Caco-2 (cell line): ENCODE data around the gene TPCN1. TPM values are rescaled to one million over a fixed set of nuclear protein-coding genes. Genes with fewer than 3 reads are reported as not detected.

ENCODE experiments used
- BruUV-seq: library from RNA; stranded (reverse); fragments of 400-500 nt; replicated peaks from 2 replicates; lab custom pipeline; 2021; lab: Mats Ljungman, UMichigan
- CTCF ChIA-PET: fragments of 300-600 bp; sonication (Branson Sonifier 250); formaldehyde crosslinking; loops from one replicate; lab custom pipeline; 2022; ENCODE audit warnings: antibody characterized with exemption; lab: Charles Lee
- POLR2A ChIA-PET: fragments of 300-600 bp; sonication (Branson Sonifier 250); formaldehyde crosslinking; loops from one replicate; lab custom pipeline; 2022; ENCODE audit warnings: antibody characterized with exemption; lab: Charles Lee
- DNase-seq, 2 experiments: peaks; one replicate each; pipeline versions ENCODE4 v3.0.0 to v3.0.0-alpha.2; 2020 to 2022
- H3K27me3 ChIP-seq: replicated peaks from 2 replicates; pipeline ENCODE4 v1.6.0; 2011; ENCODE audit warnings: low read length; ENCODE audit not compliant: control insufficient read depth, insufficient read depth
- H3K36me3 ChIP-seq: 2 replicates; pipeline ENCODE4 v1.5.1; 2011; ENCODE audit warnings: low read length; ENCODE audit not compliant: control insufficient read depth, insufficient read depth
- H3K4me1 ChIP-seq: fragments of 250-450 bp; sonication (Bioruptor Pico); 2 replicates; pipeline ENCODE4 v1.5.1; 2020; ENCODE audit warnings: mild to moderate bottlenecking
- H3K4me3 ChIP-seq: 2 replicates; pipeline ENCODE4 v1.5.1; 2011; ENCODE audit warnings: low read depth, mild to moderate bottlenecking, control low read depth, low read length
- H3K9me3 ChIP-seq: fragments of 250-450 bp; sonication (Bioruptor Pico); 2 replicates; pipeline ENCODE4 v1.5.1; 2020; ENCODE audit warnings: mild to moderate bottlenecking, moderate library complexity
- H3K27ac Mint-ChIP-seq: one replicate; pipeline ENCODE4 v1.8.0; 2022; ENCODE audit warnings: mixed read lengths; ENCODE audit not compliant: unreplicated experiment
- H3K27me3 Mint-ChIP-seq: one replicate; pipeline ENCODE4 v1.8.0; 2022; ENCODE audit warnings: mixed read lengths; ENCODE audit not compliant: insufficient read depth, unreplicated experiment
- H3K36me3 Mint-ChIP-seq: one replicate; pipeline ENCODE4 v1.8.0; 2022; ENCODE audit warnings: mild to moderate bottlenecking, mixed read lengths; ENCODE audit not compliant: insufficient read depth, unreplicated experiment
- H3K4me1 Mint-ChIP-seq: one replicate; pipeline ENCODE4 v1.8.0; 2022; ENCODE audit warnings: low read depth, mixed read lengths; ENCODE audit not compliant: unreplicated experiment
- H3K4me3 Mint-ChIP-seq: one replicate; pipeline ENCODE4 v1.8.0; 2022; ENCODE audit warnings: mild to moderate bottlenecking, moderate library complexity, mixed read lengths; ENCODE audit not compliant: unreplicated experiment
- H3K9me3 Mint-ChIP-seq: one replicate; pipeline ENCODE4 v1.8.0; 2022; ENCODE audit warnings: mixed read lengths; ENCODE audit not compliant: unreplicated experiment
- CTCF ChIP-seq, 2 experiments: fragments of 200-600 bp in 1 of 2; IDR thresholded peaks; 1 replicate in 1 of 2; 2 replicates in 1 of 2; pipeline versions ENCODE4 v1.5.1 to v1.8.0; 2011 to 2022; ENCODE audit warnings: antibody characterized with exemption in 1 of 2, control low read depth in 1 of 2, inconsistent platforms in 1 of 2, low read depth in 1 of 2, low read length in 1 of 2, mild to moderate bottlenecking in 1 of 2, moderate library complexity in 1 of 2; ENCODE audit not compliant: insufficient read depth in 1 of 2, severe bottlenecking in 1 of 2, unreplicated experiment in 1 of 2
- intact Hi-C: fragments of 100-400 bp; cut with micrococcal nuclease; formaldehyde crosslinking; loops from one replicate; pipeline ENCODE4 v1.10.0; 2022; ENCODE audit not compliant: unreplicated experiment
- total RNA-seq: library from RNA; stranded (reverse); gene quantifications from 2 replicates; pipeline ENCODE4 v1.2.3, GENCODE V29; 2022

The TPCN1 gene
- total RNA-seq, 1 experiment from 2014 or later: 54.4 TPM

GRCh38 chr12:113291586-113291985 lies 70.3 kb downstream of the TPCN1 start:
- intact Hi-C loops: no loop called here
- POLR2A ChIA-PET: no interaction called here
- H3K9me3 Mint-ChIP-seq: no peaks in the 10 kb centered on the region
- no peaks in the 10 kb centered on the region for H3K27me3 Mint-ChIP-seq
- H3K4me3 Mint-ChIP-seq: no peak overlapping the region
- CTCF ChIA-PET: no interaction called here
- TF ChIP-seq CTCF (IDR thresholded peaks at IDR 0.05; ENCODE audit: insufficient read depth in 1 of 2, low read depth in 1 of 2, low read length in 1 of 2, severe bottlenecking in 1 of 2, unreplicated experiment in 1 of 2): no peak
- H3K4me1 Mint-ChIP-seq: no peaks in the 10 kb centered on the region
- H3K36me3 Mint-ChIP-seq: peaks cover 23% of the 10 kb centered on the region
- H3K27ac Mint-ChIP-seq: no peak overlapping the region
- no peak overlapping the region for H3K4me3 ChIP-seq
- no peaks in the 10 kb centered on the region for H3K9me3 ChIP-seq
- peaks cover 3% of the 10 kb centered on the region for H3K36me3 ChIP-seq
- DNase-seq: no peak
- no TSS peak for BruUV-seq
- H3K27me3 ChIP-seq: no peaks in the 10 kb centered on the region
- H3K4me1 ChIP-seq: no peaks in the 10 kb centered on the region

- no peak for DNase-seq
- no peak overlapping the region for H3K4me3 Mint-ChIP-seq
- no peak for TF ChIP-seq CTCF (IDR thresholded peaks at IDR 0.05; ENCODE audit: insufficient read depth in 1 of 2, low read depth in 1 of 2, low read length in 1 of 2, severe bottlenecking in 1 of 2, unreplicated experiment in 1 of 2)
- Histone ChIP-seq H3K36me3 (peaks cover 3% of the 10 kb centered on the region), H3K4me3 (no peak overlapping the region), H3K9me3 (no peaks in the 10 kb centered on the region), H3K4me1 (no peaks in the 10 kb centered on the region), H3K27me3 (no peaks in the 10 kb centered on the region)
- H3K4me1 Mint-ChIP-seq: no peaks in the 10 kb centered on the region
- BruUV-seq: no TSS peak
- no peak overlapping the region for H3K27ac Mint-ChIP-seq
- peaks cover 28% of the 10 kb centered on the region for H3K36me3 Mint-ChIP-seq
- CTCF ChIA-PET: no interaction called here
- no peaks in the 10 kb centered on the region for H3K27me3 Mint-ChIP-seq
- no peaks in the 10 kb centered on the region for H3K9me3 Mint-ChIP-seq
- intact Hi-C loops: no loop called here
- POLR2A ChIA-PET: no interaction called here
These were observed 70.8 kb downstream of the TPCN1 start for GRCh38 chr12:113292091-113292490.

GRCh38 chr12:113292547-113292946 lies 71.3 kb downstream of the TPCN1 start:
- intact Hi-C loops: no loop called here
- Histone ChIP-seq H3K4me3 (no peak overlapping the region), H3K36me3 (peaks cover 3% of the 10 kb centered on the region), H3K4me1 (no peaks in the 10 kb centered on the region), H3K27me3 (no peaks in the 10 kb centered on the region), H3K9me3 (no peaks in the 10 kb centered on the region)
- no TSS peak for BruUV-seq
- Mint-ChIP-seq H3K4me1 (no peaks in the 10 kb centered on the region), H3K4me3 (no peak overlapping the region), H3K36me3 (peaks cover 31% of the 10 kb centered on the region), H3K27me3 (no peaks in the 10 kb centered on the region), H3K27ac (no peak overlapping the region), H3K9me3 (no peaks in the 10 kb centered on the region)
- TF ChIP-seq CTCF (IDR thresholded peaks at IDR 0.05; ENCODE audit: insufficient read depth in 1 of 2, low read depth in 1 of 2, low read length in 1 of 2, severe bottlenecking in 1 of 2, unreplicated experiment in 1 of 2): no peak
- ChIA-PET CTCF (no interaction called here), POLR2A (no interaction called here)
- DNase-seq: no peak
